GM19023 (cell line): Measurements from ENCODE around the gene SOX5.
"Not testable (repeated sequence)": the region's sequence is repeated elsewhere in the genome, so short reads cannot be mapped to it uniquely, and the experiment has no call there.

Experiments
- ATAC-seq: cut with Tn5 transposase; IDR thresholded peaks from one replicate; pipeline ENCODE4 v1.9.1; 2021; ENCODE audit warnings: mild to moderate bottlenecking, moderate library complexity; ENCODE audit not compliant: unreplicated experiment

The SOX5 gene

DNA sequence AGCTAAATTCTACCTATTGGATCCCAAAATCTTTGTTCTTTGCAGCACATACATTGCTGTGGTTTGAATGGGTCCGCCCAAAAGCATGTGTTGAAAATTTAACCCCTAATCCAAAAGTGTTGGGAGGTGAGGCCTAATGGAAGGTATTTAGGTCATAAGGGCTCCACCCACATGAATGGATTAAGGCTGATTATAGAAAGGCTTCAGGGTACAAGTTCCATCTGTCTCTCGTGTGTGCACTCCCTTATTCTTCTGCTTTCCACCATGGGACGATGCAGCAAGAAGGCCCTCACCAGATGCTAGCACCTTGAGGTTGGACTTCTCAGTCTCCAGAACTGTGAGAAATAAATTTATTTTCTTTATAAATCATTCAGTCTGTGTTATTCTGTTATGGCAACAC lies 190.9 kb downstream of the SOX5 start:
- no peak for ATAC-seq

DNA sequence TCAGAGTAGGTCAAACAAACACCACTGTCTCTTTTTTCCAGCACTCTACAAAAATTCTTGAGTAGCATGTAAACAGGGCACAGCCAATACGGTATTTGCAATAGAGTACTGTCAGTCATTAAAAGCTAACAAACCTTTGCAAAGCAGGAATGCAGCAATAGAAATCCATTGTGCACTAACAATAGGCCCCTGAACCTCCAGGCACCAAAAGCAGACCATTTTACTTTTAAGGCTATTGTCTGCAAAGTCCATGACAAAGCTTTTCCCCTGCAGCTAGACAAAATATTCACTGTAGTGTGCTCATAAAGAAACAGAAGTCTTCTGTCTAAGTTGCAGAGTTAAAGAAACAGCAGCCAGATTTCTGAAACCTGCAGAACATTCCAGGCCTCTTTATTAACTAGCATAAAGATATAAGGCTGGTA lies 191.9 kb downstream of the SOX5 start:
- ATAC-seq = no peak

DNA sequence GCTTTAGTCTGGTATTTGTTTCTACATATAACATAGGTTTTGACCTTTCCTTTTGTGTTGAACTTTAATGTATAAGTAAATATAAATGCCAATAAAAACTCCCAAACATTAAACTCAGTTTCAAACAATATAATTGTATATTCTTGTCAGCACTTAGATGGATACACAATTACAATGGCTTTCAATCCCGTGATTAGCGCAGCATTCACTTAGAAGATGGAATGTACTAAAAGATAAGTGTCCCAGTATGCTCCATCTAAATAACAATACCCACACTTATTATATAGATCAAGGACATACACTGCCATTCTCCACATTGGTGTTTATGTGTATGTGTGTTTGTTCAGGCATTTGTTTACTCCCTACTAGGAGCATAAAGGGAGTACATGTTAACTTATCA lies 193.1 kb downstream of the SOX5 start:
- ATAC-seq = no peak

DNA sequence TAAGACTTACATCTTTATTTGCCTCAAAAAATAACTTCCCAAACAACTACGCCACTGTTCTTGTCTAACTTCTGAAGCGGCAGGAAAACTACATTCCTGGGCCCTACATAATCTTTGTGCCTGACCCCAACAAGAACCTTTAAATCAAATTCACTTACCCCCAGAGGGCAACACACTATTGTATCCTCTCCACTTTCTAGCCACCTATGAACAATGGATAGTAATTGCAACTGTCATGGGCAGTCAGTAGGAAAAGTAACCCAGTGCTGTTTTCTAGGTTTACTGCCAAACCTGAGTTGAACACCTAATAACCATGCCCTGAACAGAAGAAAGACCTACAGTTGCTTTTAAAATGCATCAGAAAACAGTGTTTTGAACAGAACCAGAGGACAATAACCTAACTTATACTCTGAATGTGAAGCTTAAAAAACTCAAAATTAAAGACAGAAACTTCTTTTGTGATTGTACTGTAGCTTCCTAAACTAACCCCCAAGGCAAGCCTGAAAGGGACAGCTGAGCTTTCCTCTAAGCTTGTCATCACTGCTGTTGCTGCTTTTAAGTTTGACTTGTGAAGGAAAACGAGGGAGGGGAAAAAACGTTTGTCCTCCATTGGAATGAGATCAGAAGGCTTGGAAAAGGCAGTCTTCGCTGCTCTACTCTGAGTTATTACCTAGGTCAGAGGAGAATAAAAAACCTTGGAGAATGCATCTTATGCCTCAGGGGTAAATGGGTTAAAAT lies 195.7 kb downstream of the SOX5 start:
- ATAC-seq = no peak

DNA sequence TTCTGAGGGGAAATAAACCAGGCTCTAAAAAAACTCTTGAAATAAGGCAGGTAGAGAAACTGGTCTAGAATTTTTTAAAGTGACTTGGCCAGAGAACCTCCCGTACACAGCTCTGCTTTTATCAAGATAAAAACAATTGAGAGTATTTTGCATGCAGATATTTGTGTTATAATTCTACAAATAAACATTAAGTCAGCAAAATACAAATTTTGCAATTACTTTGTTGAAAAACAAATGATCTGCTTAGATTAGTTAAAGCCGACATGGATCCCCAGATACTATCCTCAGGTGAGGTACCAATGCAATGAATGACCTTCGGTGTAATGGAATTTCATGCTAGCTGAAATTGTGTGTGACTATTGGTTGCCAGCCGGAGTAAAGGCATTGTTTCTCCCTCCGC lies 197.2 kb downstream of the SOX5 start:
- ATAC-seq = no peak

DNA sequence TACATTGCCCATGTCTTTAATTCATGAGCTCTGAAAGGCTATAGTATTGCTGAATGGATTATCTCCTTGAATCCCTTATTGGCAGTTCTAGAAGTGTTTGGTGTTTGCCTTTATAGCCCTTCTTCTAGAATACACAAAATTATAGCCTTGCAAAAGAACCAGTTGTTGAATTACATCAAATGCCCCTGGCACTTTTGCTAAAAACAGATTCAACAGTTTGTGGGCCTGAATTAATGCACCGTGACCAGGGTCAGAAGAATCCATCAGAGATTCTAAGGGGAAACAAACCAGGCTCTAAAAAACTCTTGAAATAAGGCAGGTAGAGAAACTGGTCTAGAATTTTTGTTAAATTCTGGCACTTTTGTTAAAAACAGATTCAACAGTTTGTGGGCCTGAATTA lies 197.8 kb downstream of the SOX5 start:
- ATAC-seq = no peak

DNA sequence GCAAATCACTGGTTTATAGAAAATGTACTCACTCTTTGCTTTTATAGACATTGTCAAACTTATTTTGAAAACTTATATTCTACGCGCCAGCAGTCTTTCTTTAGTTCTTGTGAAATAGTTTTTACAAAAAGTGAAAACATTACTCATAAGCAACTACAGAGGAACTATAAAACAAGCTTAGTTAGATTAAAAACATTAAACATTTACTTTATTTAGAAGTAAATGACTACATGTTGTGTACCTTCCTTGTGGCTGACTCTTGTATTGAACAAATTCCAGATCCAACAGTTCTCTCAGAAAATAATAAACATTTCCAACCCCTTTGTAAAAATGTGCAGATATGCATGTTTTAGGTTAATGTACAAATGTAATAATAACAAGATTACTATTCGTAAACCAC lies 198.5 kb downstream of the SOX5 start:
- ATAC-seq = no peak

DNA sequence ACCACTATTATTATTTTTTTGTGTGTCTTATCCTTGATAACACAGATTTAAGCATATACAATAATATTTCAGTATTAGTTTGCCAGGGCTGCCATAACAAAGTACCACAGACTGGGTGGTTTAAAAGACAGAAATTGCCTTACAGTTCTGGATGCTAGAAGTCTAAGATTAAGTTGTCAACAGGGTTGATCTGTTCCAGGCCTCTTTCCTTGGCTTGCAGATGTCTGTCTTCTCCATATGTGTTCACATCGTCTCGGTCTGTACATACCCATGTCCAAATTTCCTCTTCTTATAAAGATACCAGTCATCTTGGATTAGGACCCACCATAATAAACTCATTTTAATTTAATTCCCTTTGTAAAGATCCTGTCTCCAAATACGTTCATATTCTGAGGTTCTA lies 204.8 kb downstream of the SOX5 start:
- ATAC-seq = no peak

DNA sequence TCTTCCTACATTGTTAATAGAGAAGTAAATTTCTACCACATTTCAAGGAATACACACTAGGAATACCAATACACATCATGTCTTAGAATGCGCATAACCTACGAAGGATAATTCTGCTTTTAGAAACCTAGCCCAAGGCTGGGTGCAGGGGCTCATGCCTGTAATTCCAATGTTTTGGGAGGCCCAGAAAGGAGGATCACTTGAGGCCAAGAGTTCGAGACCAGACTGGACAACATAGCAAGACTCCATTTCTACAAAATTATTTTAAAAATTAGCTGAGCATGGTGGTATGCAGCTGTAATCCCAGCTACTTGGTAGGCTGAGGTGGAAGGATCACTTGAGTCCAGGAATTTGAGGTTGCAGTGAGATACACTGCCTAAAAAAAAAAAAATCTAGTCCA lies 206.9 kb downstream of the SOX5 start:
- ATAC-seq = no peak

DNA sequence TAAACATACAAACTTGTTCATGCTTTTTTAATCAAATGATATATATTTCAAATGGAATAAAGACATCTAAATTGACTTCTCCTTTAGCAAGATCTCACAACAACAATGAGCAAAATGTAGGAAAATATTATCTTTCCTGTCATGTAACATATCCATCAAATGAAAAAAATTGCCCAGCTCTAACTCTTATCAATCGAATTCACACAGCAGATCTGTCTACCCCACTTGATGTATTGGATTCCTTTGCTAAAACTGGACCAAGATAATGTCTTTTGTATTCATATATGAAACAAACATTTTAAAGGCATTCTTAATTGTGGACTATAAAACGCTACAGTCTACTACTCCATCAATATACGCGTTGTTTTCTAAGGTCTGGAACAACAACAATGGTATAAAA lies 218.0 kb downstream of the SOX5 start:
- no peak for ATAC-seq

DNA sequence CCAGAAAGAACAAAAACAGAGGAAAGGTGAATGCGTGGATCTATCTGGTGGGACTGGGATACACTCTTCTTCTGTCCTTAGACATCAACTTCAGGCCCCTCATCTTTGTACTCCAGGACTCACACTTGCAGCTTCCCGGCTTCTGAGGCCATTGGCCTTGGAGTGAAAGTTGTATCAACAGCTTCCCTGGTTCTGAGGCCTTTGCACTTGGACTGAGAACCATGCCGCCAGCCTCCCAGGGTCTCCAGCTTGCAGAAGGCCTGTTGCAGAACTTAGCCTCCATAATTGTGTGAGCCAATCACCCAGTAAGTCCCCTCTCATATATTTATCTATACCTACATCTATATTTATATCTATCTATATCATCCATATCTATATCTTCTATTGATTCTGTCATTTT lies 218.4 kb downstream of the SOX5 start:
- ATAC-seq = no peak

DNA sequence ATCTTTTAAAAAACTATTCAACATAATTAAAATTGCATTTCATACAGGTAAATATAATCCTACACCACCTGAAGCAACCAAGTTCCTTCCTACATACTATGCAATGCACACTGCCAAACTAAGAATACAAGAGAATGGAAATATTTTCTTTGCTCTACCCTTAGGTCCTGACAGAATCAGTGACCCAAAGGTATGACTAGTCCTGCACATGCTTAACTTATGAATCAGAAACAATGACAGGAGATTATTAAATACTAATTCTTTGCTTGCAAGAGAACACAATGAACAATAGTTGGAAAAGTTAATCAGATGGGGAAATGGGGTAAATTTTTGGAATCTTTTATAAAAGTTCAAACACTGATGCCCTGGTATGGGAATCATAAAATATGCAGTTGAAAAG lies 220.1 kb downstream of the SOX5 start:
- ATAC-seq = no peak

DNA sequence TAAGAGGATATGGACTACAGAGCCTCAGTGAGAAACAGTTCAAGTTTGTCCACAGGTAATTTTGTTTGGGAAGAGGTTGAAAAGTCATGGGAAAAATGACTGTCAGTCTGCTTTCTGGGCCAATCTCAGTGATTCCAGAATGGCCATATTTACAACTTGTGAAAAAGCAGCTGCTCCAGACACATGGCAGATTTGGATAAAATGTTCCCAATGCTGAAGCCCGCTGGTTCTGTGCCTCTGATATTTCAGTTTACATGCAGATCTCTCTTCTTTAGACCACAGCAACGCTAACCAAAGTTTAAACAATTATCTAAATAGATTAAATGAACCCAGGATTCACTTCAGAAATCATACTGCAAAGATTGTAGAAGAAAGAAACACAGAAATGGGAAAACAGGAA lies 222.8 kb downstream of the SOX5 start:
- no peak for ATAC-seq

DNA sequence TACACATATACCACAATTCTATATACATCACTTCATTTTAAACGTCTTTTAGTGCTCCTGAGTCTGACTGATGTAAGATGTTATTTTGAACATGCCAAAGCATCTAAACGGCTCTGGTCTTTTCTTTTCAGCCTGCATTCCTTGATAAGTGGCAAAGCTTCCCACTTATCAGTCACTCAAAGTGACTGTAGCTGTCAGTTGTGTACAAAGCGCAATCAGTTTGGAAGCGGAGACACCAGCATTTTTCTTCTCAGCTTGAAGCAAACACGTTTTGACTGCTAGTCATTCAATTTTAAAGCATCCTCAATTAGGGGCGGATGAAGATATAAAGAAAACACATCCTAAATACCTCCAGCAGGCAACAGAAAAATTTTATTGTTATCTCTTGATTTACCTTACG lies 226.8 kb downstream of the SOX5 start:
- no peak for ATAC-seq

DNA sequence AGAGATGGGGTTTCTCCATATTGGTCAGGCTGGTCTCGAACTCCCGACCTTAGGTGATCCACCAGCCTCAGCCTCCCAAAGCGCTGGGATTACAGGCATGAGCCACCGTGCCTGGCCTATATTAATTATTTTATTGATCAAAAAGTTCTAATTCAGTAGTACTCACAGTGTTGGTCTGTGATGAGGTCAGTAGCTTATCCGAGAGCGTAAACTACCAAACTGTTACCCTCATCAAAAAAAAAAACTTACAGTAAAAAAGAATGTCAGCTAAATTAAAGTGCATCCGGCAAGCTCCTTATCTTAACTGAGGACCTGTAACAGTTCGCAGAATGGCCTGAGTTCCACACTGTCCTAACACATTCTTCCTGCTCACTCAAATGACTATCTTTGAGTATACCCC lies 228.2 kb downstream of the SOX5 start:
- no peak for ATAC-seq

DNA sequence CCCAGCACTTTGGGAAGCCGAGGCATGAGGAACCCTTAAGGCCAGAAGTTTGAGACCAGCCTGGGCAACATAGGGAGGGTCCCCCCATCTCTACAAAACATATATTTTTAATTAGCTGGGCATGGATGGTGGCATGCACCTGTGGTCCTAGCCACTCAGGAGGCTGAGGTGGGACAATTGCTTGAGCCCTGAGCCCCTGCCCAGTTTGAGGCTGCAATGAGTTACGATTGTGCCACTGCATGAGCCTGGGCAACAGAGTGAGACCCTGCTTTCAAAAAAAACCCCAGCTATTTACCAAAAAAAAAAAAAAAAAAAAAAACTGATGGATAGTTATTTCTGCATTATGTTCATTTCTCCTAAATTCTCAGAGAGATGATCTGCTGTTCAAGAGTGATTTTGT lies 230.0 kb downstream of the SOX5 start:
- no peak for ATAC-seq

DNA sequence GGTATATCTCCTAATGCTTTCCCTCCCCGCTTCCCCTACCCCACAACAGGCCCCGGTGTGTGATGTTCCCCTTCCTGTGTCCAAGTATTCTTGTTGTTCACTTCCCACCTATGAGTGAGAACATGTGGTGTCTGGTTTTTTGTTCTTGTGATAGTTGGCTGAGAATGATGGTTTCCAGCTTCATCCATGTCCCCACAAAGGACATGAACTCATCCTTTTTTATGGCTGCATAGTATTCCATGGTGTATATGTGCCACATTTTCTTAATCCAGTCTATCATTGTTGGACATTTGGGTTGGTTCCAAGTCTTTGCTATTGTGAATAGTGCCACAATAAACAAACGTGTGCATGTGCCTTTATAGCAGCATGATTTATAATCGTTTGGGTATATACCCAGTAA lies 239.1 kb downstream of the SOX5 start:
- not testable (repeated sequence) for ATAC-seq

DNA sequence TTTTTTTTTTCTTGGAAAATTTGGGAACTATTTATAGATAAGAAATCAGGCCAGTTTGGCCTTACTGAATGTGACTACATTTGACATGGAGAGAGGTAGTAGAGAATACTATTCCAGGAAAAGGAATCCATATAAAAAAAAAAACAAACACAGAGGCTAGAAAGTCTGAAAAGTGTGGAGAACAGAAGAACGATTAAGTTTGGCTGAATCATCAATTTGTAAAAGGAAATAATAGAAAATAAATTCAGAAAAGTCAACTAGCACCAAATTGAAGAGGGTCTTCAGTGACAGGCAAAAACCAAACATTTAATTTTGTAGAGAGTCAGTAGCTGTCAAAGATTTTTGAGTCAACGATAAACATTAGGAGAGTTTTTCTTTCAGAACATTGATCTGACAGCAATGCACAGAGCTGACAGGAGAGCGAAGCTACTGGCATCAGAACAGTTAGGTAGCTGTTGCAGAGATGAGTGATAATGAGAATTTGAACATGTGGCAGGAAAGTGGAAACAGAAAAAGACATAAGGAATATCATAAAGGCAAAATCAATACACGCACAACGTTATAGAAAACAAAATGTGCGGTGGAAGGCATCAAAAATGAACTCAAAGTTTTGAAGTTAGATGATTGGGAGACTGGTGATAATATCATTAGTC lies 241.2 kb downstream of the SOX5 start:
- no peak for ATAC-seq

DNA sequence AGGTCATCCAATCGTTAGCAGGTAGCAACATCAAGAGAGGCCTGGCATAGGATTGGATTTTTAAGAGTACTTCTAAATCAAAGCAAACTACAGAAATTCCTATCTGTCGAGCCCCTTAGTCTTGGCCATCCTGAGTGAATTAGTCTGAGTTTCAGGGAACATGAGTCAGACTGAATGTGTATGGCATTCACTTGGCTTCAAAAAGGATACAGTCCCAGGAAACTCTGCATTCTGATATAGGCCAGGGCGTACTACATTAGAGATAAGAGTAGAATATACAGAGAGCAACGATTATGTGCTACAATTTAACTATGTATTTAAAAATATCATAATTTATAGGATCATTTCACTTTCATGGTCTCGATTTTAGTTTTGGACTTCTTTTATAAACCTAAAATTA lies 242.2 kb downstream of the SOX5 start:
- no peak for ATAC-seq

DNA sequence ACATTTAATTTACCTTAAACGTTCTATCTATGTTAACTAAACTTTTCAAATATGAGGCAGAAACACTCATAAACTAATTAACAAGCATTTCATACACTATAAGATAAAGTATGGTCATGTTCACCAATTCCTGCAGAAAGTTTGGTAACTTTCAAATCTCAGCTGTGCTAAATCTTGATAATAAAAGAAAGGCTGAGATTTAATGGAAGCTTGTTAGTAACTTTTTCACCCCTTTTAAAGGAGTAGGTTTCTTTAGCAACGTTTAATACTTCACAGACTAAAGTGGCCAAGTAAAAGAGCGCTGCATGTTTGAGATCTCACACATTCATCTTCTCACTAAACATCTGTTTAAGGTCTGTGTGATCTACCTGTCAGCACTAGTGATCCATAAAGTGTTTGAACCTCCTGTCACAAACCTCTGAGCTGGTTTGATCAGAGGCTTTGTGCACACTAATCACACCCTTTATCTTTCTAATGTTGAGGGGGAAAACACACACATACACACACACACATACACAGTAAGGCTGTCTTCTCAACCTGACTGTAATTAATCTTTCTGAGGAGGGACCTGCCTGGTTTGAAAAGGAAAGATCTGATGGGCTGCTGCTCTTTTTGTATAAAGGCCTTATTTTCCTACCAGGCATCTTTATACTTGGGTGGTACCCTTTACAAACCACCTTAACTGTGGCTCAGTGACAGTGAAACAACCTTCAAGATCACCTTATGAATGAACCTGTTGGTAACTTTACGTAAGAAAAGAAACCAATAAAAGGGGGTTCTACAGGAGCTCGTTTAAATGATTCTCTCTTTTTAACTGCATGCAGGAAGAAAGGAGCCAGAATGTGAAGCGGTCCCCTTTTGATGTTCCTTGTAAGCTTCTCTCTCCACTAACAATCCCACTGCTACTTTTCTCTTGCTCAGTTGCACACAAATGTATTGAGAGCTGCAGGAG lies 244.2 kb downstream of the SOX5 start:
- no peak for ATAC-seq

DNA sequence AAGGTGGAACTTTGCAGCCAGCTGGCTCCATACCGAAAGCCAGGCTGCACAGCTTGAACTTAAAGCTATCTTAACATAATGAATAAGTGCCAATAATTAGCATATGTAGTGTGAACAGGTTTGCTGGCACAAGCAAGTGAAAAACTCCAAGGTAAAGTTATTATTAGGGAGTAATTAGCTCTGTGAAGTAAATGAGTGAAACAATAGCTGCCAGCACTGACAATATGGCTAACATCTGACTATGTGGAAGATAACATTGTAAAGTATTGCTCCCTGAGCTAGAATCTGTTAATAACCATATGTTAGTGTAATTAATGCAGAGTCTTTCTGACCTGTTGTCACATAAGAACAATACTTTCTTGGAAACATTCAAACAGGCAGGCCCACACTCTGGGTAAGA lies 246.4 kb downstream of the SOX5 start:
- ATAC-seq = no peak

DNA sequence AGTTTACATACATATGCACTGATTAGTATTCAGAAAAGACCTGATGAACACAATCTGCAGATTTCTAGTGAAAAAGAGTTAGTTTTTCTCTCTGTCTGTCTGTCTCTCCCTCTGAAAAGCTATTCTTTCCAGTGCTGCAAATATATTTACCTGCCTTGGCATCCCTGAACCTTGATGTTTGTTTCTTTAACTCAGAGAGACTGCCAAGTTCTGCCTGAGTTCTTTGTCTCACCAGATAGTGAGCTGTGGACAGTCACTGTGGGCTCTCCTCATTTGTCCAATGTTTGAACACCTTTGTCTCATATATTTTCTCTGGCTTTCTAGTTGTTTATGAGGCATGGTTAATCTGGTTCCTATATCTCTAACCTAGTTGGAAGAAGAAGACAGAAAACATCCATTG lies 250.4 kb downstream of the SOX5 start:
- no peak for ATAC-seq
